Measurements from ENCODE around the gene HS6ST3. TPM values are rescaled to one million over a fixed set of nuclear protein-coding genes. Genes with fewer than 3 reads are reported as not detected.

The HS6ST3 gene
- total RNA-seq, 6 donors from 2014 or later: 0.03 to 1.0 (median 0.22) TPM; not detected in 1

- Histone ChIP-seq H3K4me3 (no peak overlapping the region), H3K27me3 (no peaks in the 10 kb centered on the region), H3K4me1 (no peaks in the 10 kb centered on the region), H3K9me3 (no peaks in the 10 kb centered on the region), H3K36me3 (no peaks in the 10 kb centered on the region), H3K27ac (no peak overlapping the region)
- DNase-seq (no peak), ATAC-seq (ENCODE audit: low FRiP score in 2 of 2) (no peak)
- TF ChIP-seq POLR2AphosphoS5 (IDR thresholded peaks at IDR 0.05) (no peak), POLR2A (IDR thresholded peaks at IDR 0.05) (no peak), EP300 (IDR thresholded peaks at IDR 0.05) (no peak), CTCF (IDR thresholded peaks at IDR 0.05) (no peak)
- 60 to 67% methylated on average over 1 of the region's 1 CpG for WGBS, 2 donors
These were observed 747.9 kb downstream of the HS6ST3 start for GRCh38 chr13:96837809-96838208.

GRCh38 chr13:96844195-96844594 is 754.3 kb downstream of the HS6ST3 start:
- no peak for TF ChIP-seq POLR2AphosphoS5 (IDR thresholded peaks at IDR 0.05)
- no peak for TF ChIP-seq EP300 (IDR thresholded peaks at IDR 0.05)

GRCh38 chr13:96844616-96845015 is 754.7 kb downstream of the HS6ST3 start:
- H3K4me3 ChIP-seq: no peak overlapping the region
- TF ChIP-seq EP300 (IDR thresholded peaks at IDR 0.05) (no peak), CTCF (IDR thresholded peaks at IDR 0.05) (no peak), POLR2A (IDR thresholded peaks at IDR 0.05) (no peak), POLR2AphosphoS5 (IDR thresholded peaks at IDR 0.05) (no peak)
- no peak for DNase-seq
- no peak overlapping the region for H3K27ac ChIP-seq
- peaks cover 0 to 7% (median 0%) of the 10 kb centered on the region in 4 donors for H3K4me1 ChIP-seq
- H3K36me3 ChIP-seq: no peaks in the 10 kb centered on the region
- no peaks in the 10 kb centered on the region for H3K27me3 ChIP-seq
- WGBS, 2 donors: 50 to 78% methylated on average over 1 of the region's 1 CpG
- ATAC-seq (ENCODE audit: low FRiP score in 2 of 2): no peak
- H3K9me3 ChIP-seq: no peaks in the 10 kb centered on the region

More at GRCh38 chr13:96844195-96844594, 754.3 kb downstream of the HS6ST3 start:
- DNase-seq (no peak), ATAC-seq (ENCODE audit: low FRiP score in 2 of 2) (no peak)
- H3K9me3 ChIP-seq: no peaks in the 10 kb centered on the region
- H3K4me3 ChIP-seq: no peak overlapping the region
- H3K27ac ChIP-seq: no peak overlapping the region
- H3K36me3 ChIP-seq: no peaks in the 10 kb centered on the region
- H3K4me1 ChIP-seq: peaks cover 0 to 7% (median 0%) of the 10 kb centered on the region in 4 donors
- H3K27me3 ChIP-seq: no peaks in the 10 kb centered on the region

- Histone ChIP-seq H3K27me3 (no peaks in the 10 kb centered on the region), H3K4me3 (no peak overlapping the region), H3K27ac (no peak overlapping the region), H3K36me3 (no peaks in the 10 kb centered on the region), H3K9me3 (no peaks in the 10 kb centered on the region), H3K4me1 (peaks cover 0 to 7% (median 0%) of the 10 kb centered on the region in 4 donors)
- DNase-seq: no peak
- no peak for TF ChIP-seq EP300 (IDR thresholded peaks at IDR 0.05)
- TF ChIP-seq POLR2A (IDR thresholded peaks at IDR 0.05): no peak
- no peak for TF ChIP-seq POLR2AphosphoS5 (IDR thresholded peaks at IDR 0.05)
- TF ChIP-seq CTCF (IDR thresholded peaks at IDR 0.05): no peak
- WGBS, 2 donors: 37 to 42% methylated on average over 4 to 6 of the region's 6 CpGs
- no peak for ATAC-seq (ENCODE audit: low FRiP score in 2 of 2)
These were observed 758.4 kb downstream of the HS6ST3 start for GRCh38 chr13:96848286-96848685.

GRCh38 chr13:96849091-96849490 is 759.2 kb downstream of the HS6ST3 start:
- H3K4me1 ChIP-seq: peaks cover 0 to 7% (median 0%) of the 10 kb centered on the region in 4 donors
- H3K9me3 ChIP-seq: no peaks in the 10 kb centered on the region
- H3K4me3 ChIP-seq: no peak overlapping the region
- no peak overlapping the region for H3K27ac ChIP-seq
- H3K27me3 ChIP-seq: no peaks in the 10 kb centered on the region
- no peak for DNase-seq
- no peaks in the 10 kb centered on the region for H3K36me3 ChIP-seq
- TF ChIP-seq CTCF (IDR thresholded peaks at IDR 0.05): no peak
- TF ChIP-seq POLR2AphosphoS5 (IDR thresholded peaks at IDR 0.05): no peak
- no peak for TF ChIP-seq EP300 (IDR thresholded peaks at IDR 0.05)
- no peak for TF ChIP-seq POLR2A (IDR thresholded peaks at IDR 0.05)
- 86 to 90% methylated on average over 5 of the region's 5 CpGs for WGBS, 2 donors
- ATAC-seq (ENCODE audit: low FRiP score in 2 of 2): no peak

All from upper lobe of left lung (tissue), 6 donors.